ENCODE data around the gene HEXA.

DNA sequence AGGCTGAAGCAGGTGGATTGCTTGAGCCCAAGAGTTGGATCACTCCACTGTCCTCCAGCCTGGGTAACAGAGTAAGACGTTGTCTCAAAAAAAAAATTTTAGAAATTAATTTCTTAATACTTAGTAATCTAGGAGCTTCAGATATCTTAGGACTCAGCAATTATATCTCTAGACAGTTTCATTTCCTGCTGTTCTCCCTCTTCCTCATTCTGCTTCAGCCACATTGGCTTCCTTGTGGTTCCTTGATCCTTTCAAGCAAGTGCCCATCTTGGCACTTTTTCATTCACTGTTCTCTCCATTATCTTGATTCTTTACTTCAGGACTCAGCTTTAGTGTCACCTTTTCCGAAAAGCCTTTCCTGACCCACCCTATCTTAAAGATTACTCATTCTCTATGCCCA lies 44.8 kb upstream of the HEXA start:
- TF ChIP-seq, protein P1, sequence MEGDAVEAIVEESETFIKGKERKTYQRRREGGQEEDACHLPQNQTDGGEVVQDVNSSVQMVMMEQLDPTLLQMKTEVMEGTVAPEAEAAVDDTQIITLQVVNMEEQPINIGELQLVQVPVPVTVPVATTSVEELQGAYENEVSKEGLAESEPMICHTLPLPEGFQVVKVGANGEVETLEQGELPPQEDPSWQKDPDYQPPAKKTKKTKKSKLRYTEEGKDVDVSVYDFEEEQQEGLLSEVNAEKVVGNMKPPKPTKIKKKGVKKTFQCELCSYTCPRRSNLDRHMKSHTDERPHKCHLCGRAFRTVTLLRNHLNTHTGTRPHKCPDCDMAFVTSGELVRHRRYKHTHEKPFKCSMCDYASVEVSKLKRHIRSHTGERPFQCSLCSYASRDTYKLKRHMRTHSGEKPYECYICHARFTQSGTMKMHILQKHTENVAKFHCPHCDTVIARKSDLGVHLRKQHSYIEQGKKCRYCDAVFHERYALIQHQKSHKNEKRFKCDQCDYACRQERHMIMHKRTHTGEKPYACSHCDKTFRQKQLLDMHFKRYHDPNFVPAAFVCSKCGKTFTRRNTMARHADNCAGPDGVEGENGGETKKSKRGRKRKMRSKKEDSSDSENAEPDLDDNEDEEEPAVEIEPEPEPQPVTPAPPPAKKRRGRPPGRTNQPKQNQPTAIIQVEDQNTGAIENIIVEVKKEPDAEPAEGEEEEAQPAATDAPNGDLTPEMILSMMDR (conservative IDR thresholded peaks at IDR 0.05): no peak
- no peak for TF ChIP-seq ZFX (IDR thresholded peaks at IDR 0.05)
